Measurements from ENCODE around the gene UBE2H. TPM values are rescaled to one million over a fixed set of nuclear protein-coding genes. Genes with fewer than 3 reads are reported as not detected.

The UBE2H gene
- total RNA-seq, 1 experiment from 2014 or later, result 115 TPM

GRCh38 chr7:129990403-129991192 is 37.8 kb upstream of the UBE2H start:
- CTCF ChIA-PET, result interaction anchor here (0.7 kb wide), 1 partner anchor 599 kb away, joined by 3 read pairs; no protein-coding TSS in a partner anchor
- no peak for DNase-seq
- Mint-ChIP-seq H3K9me3 (ENCODE audit: low read depth, unreplicated experiment) (no peaks in the 10 kb centered on the region), H3K4me3 (ENCODE audit: low read depth, unreplicated experiment) (no peak overlapping the region), H3K27ac (ENCODE audit: unreplicated experiment) (no peak overlapping the region), H3K27me3 (ENCODE audit: unreplicated experiment) (no peaks in the 10 kb centered on the region), H3K4me1 (ENCODE audit: low read depth, unreplicated experiment) (peaks cover 9% of the 10 kb centered on the region), H3K36me3 (ENCODE audit: insufficient read depth, unreplicated experiment) (peaks cover 10% of the 10 kb centered on the region)
- BruUV-seq (replicated peaks), result no TSS peak
- intact Hi-C loops (cut with micrococcal nuclease; ENCODE audit: unreplicated experiment), result no loop called here
- no peak for TF ChIP-seq CTCF (IDR thresholded peaks at IDR 0.05; ENCODE audit: unreplicated experiment)

- CTCF ChIA-PET, result interaction anchor here (0.7 kb wide), 1 partner anchor 226 kb away, joined by 3 read pairs; no protein-coding TSS in a partner anchor
- intact Hi-C loops (cut with micrococcal nuclease; ENCODE audit: unreplicated experiment), result no loop called here
- Mint-ChIP-seq H3K4me3 (ENCODE audit: low read depth, unreplicated experiment) (no peak overlapping the region), H3K27ac (ENCODE audit: unreplicated experiment) (peak overlapping the region; percentile 69), H3K36me3 (ENCODE audit: insufficient read depth, unreplicated experiment) (peaks cover 10% of the 10 kb centered on the region), H3K4me1 (ENCODE audit: low read depth, unreplicated experiment) (peaks cover 9% of the 10 kb centered on the region), H3K9me3 (ENCODE audit: low read depth, unreplicated experiment) (no peaks in the 10 kb centered on the region), H3K27me3 (ENCODE audit: unreplicated experiment) (no peaks in the 10 kb centered on the region)
- DNase-seq, result peak; percentile 70
- no peak for TF ChIP-seq CTCF (IDR thresholded peaks at IDR 0.05; ENCODE audit: unreplicated experiment)
- no TSS peak for BruUV-seq (replicated peaks)
Observed at GRCh38 chr7:129989466-129989865, 36.7 kb upstream of the UBE2H start.

GRCh38 chr7:129986600-129986999 is 33.8 kb upstream of the UBE2H start:
- Mint-ChIP-seq H3K27me3 (ENCODE audit: unreplicated experiment) (no peaks in the 10 kb centered on the region), H3K9me3 (ENCODE audit: low read depth, unreplicated experiment) (no peaks in the 10 kb centered on the region), H3K4me1 (ENCODE audit: low read depth, unreplicated experiment) (peaks cover 17% of the 10 kb centered on the region), H3K27ac (ENCODE audit: unreplicated experiment) (peak overlapping the region; percentile 38), H3K4me3 (ENCODE audit: low read depth, unreplicated experiment) (no peak overlapping the region), H3K36me3 (ENCODE audit: insufficient read depth, unreplicated experiment) (peaks cover 19% of the 10 kb centered on the region)
- no peak for DNase-seq
- intact Hi-C loops (cut with micrococcal nuclease; ENCODE audit: unreplicated experiment), result no loop called here
- CTCF ChIA-PET, result no interaction called here
- no TSS peak for BruUV-seq (replicated peaks)
- TF ChIP-seq CTCF (IDR thresholded peaks at IDR 0.05; ENCODE audit: unreplicated experiment), result no peak

GRCh38 chr7:129980667-129981066 is 27.9 kb upstream of the UBE2H start:
- no peak for DNase-seq
- H3K27ac Mint-ChIP-seq (ENCODE audit: unreplicated experiment), result no peak overlapping the region
- peaks cover 17% of the 10 kb centered on the region for H3K4me1 Mint-ChIP-seq (ENCODE audit: low read depth, unreplicated experiment)
- BruUV-seq (replicated peaks), result no TSS peak
- CTCF ChIA-PET, result interaction anchor here (1.2 kb wide), 1 partner anchor 32 kb away, joined by 5 read pairs; no protein-coding TSS in a partner anchor
- no peaks in the 10 kb centered on the region for H3K27me3 Mint-ChIP-seq (ENCODE audit: unreplicated experiment)
- no peak overlapping the region for H3K4me3 Mint-ChIP-seq (ENCODE audit: low read depth, unreplicated experiment)
- peaks cover 14% of the 10 kb centered on the region for H3K36me3 Mint-ChIP-seq (ENCODE audit: insufficient read depth, unreplicated experiment)
- no peaks in the 10 kb centered on the region for H3K9me3 Mint-ChIP-seq (ENCODE audit: low read depth, unreplicated experiment)
- TF ChIP-seq CTCF (IDR thresholded peaks at IDR 0.05; ENCODE audit: unreplicated experiment), result no peak
- intact Hi-C loops (cut with micrococcal nuclease; ENCODE audit: unreplicated experiment), result no loop called here
